ENCODE results near the gene CAPN3.

Gene CAPN3

DNA sequence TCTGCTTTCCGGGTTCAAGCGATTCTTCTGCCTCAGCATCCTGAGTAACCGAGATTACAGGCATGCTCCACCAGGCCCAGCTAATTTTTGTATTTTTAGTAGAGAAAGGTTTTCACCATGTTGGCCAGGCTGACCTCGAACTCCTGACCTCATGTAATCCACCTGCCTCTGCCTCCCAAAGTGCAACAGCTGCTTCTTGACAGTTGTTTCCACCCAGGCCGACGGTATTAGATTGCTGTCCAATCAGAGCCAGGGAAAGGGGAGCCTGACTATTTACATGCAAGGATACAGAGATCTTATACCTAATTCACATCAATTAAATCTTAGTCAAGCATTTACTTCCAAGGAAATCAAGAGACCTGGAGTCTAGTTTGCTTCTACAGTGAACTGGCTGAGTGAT is 4.0 kb upstream of the CAPN3 start:
- TF ChIP-seq ZFX (IDR thresholded peaks at IDR 0.05) = no peak
- TF ChIP-seq, protein P1, sequence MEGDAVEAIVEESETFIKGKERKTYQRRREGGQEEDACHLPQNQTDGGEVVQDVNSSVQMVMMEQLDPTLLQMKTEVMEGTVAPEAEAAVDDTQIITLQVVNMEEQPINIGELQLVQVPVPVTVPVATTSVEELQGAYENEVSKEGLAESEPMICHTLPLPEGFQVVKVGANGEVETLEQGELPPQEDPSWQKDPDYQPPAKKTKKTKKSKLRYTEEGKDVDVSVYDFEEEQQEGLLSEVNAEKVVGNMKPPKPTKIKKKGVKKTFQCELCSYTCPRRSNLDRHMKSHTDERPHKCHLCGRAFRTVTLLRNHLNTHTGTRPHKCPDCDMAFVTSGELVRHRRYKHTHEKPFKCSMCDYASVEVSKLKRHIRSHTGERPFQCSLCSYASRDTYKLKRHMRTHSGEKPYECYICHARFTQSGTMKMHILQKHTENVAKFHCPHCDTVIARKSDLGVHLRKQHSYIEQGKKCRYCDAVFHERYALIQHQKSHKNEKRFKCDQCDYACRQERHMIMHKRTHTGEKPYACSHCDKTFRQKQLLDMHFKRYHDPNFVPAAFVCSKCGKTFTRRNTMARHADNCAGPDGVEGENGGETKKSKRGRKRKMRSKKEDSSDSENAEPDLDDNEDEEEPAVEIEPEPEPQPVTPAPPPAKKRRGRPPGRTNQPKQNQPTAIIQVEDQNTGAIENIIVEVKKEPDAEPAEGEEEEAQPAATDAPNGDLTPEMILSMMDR (conservative IDR thresholded peaks at IDR 0.05) = no peak
- no peak overlapping the region for H3K27ac ChIP-seq

DNA sequence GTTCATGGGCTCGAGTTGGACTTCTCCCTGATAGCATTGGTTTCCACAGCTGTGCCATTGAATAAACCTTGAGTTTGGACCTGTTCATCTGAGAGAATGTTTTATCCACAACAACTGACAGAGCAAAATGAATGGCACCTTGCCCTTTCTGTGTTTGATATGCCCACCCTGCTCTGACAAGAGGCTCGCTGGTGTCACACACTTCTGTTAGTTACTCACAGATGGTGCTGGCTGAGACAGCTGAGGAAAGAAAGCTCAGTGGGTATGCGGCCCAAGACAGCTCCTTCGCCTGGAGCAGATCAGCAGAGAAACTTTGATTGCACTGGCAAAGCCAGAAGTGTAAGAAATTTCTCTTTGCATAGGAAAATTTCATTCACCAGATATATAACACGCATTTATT is 2.5 kb upstream of the CAPN3 start:
- TF ChIP-seq, protein P1 (conservative IDR thresholded peaks at IDR 0.05) = no peak
- no peak for TF ChIP-seq ZFX (IDR thresholded peaks at IDR 0.05)
- H3K27ac ChIP-seq = no peak overlapping the region

DNA sequence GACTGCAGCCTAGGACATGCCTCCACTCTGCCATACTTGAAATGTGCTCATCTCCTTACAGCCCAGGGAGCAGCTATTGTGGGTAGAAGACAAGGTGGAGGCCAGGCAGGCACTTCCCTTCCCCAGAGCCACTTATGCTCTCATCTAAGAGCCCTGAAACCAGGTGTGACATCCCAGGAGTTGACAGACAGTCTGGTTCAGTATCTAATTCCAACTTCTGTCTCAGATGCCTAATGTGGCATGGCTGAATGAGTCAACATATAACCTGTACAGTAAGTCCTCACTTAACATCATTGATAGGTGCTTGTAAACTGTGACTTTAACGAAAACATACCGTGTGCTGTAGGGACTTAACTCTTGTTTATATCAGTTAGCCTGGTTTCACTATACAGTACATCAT is 1.2 kb upstream of the CAPN3 start:
- TF ChIP-seq, protein P1 (conservative IDR thresholded peaks at IDR 0.05) = no peak
- no peak for TF ChIP-seq ZFX (IDR thresholded peaks at IDR 0.05)
- no peak overlapping the region for H3K27ac ChIP-seq

DNA sequence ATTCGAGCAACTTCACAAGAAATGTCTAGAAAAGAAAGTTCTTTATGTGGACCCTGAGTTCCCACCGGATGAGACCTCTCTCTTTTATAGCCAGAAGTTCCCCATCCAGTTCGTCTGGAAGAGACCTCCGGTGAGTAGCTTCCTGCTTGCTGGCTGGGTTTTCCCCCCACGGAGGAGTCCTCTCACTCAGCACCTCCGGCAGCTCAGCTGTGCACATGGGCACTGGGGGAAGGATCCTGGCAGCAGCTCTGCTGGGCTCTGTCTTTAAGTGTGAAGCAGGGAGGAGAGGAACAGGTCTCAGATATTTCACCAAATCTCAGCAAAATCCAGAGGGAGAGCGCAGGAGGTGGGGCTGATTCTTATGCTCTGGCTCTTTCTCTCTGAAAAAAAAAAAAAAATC is 684 bp downstream of the CAPN3 start:
- H3K27ac ChIP-seq = no peak overlapping the region
- no peak for TF ChIP-seq ZFX (IDR thresholded peaks at IDR 0.05)
- TF ChIP-seq, protein P1 (conservative IDR thresholded peaks at IDR 0.05) = no peak

DNA sequence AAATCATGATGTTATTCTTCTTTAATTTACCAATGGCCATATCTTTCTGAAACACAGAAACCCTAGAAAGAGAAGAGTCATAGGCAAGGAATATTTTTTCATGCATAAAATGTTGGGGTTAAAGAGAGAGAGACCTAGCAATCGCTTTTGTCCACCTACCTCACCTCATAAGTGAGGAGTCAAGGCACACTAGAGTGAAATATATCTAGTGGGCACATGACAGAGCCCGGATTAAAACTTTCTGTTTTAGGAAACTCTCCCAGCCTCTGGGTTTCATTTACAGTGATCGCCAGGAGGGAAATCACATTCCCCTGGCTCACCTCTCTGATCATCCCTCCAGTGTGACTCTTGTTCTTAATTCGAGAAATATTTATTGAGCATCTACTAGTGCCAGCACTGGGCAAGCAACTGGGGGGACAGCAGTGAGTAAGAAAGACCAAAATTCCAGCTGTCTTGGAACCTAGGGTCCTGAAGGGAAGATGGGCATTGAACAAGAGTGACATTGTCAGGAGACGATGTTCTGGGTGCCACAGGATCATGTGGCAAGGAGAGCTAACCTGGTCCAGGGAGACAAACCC is 1.3 kb downstream of the CAPN3 start:
- TF ChIP-seq ZFX (IDR thresholded peaks at IDR 0.05) = no peak
- TF ChIP-seq, protein P1 (conservative IDR thresholded peaks at IDR 0.05) = no peak
- H3K27ac ChIP-seq = no peak overlapping the region

DNA sequence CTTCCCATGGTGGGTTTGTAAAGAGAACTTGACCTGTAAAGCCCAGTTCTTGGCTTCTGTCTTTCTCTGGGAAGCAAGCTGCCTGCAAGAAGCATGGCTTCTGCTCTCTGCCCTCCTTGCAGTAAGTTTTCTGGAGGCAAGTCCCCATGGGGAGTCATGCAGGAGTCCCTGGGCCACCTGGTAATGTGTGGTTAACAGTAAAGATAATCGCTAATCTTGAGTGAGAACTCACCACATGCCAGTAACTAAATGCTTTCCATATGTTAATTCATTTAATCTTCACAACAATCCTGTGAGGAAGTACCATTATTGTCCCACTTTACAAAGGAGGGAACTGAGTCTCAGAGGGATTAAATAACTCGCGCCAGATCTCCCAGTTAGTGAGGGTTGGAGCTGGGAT is 4.2 kb downstream of the CAPN3 start:
- TF ChIP-seq ZFX (IDR thresholded peaks at IDR 0.05) = no peak
- TF ChIP-seq, protein P1 (conservative IDR thresholded peaks at IDR 0.05) = no peak
- H3K27ac ChIP-seq = no peak overlapping the region

DNA sequence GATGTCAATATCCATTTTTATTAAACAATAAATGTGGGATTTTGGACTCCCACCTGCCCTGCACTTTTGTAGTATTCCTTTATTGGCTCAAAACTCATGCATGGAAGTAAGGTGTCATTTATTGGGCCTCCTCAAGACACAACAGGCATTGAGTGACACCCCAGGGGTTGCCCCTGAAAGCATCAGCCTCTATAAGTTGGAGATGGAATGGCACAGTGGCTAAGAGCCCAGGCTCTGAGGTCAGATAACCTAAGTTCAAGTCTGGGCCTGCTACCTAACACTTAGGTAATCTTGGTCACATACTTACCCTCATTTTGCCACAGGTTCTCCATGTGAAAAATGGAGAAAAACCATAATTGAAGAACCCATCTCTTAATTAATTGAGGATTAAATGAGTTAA is 4.6 kb downstream of the CAPN3 start:
- no peak overlapping the region for H3K27ac ChIP-seq
- TF ChIP-seq, protein P1 (conservative IDR thresholded peaks at IDR 0.05) = no peak
- TF ChIP-seq ZFX (IDR thresholded peaks at IDR 0.05) = no peak

Measured in C4-2B (cell line).